Activated naive CD8-positive, alpha-beta T cell treated with anti-CD3 and anti-CD28 coated beads for 36 hours (primary cell): ENCODE results near the gene ZNF423. TPM values are rescaled to one million over a fixed set of nuclear protein-coding genes. Genes with fewer than 3 reads are reported as not detected.

Experiments used
- DNase-seq: peaks from one replicate; pipeline ENCODE4 v3.0.0; 2021
- H3K27ac Mint-ChIP-seq: one replicate; pipeline ENCODE4 v1.8.0; 2022; ENCODE audit warnings: mild to moderate bottlenecking, moderate library complexity, mixed read lengths
- H3K27me3 Mint-ChIP-seq: one replicate; pipeline ENCODE4 v1.8.0; 2022; ENCODE audit warnings: mild to moderate bottlenecking, mixed read lengths
- H3K36me3 Mint-ChIP-seq: one replicate; pipeline ENCODE4 v1.8.0; 2021; ENCODE audit warnings: mild to moderate bottlenecking, mixed read lengths
- H3K4me1 Mint-ChIP-seq: one replicate; pipeline ENCODE4 v1.8.0; 2021; ENCODE audit warnings: mixed read lengths
- H3K4me3 Mint-ChIP-seq: one replicate; pipeline ENCODE4 v1.8.0; 2022; ENCODE audit warnings: mild to moderate bottlenecking, moderate library complexity, mixed read lengths
- H3K9me3 Mint-ChIP-seq: one replicate; pipeline ENCODE4 v1.8.0; 2022; ENCODE audit warnings: mixed read lengths
- total RNA-seq, 2 experiments: library from RNA; stranded (reverse); gene quantifications; one replicate each; pipeline ENCODE4 v1.2.3, GENCODE V29; 2021

The ZNF423 gene
- total RNA-seq, 2 experiments from 2014 or later: not detected

- Mint-ChIP-seq H3K4me1 (peaks cover 7% of the 10 kb centered on the region), H3K9me3 (no peaks in the 10 kb centered on the region), H3K36me3 (no peaks in the 10 kb centered on the region), H3K27me3 (peaks cover 60% of the 10 kb centered on the region), H3K4me3 (peak overlapping the region; percentile 76), H3K27ac (no peak overlapping the region)
- DNase-seq: peak; percentile 58
These were observed 1.7 kb upstream of the ZNF423 start for GRCh38 chr16:49857423-49858181.

- peak overlapping the region; percentile 57 for H3K4me3 Mint-ChIP-seq
- peaks cover 62% of the 10 kb centered on the region for H3K27me3 Mint-ChIP-seq
- H3K27ac Mint-ChIP-seq: no peak overlapping the region
- H3K9me3 Mint-ChIP-seq: no peaks in the 10 kb centered on the region
- no peak for DNase-seq
- peaks cover 7% of the 10 kb centered on the region for H3K4me1 Mint-ChIP-seq
- no peaks in the 10 kb centered on the region for H3K36me3 Mint-ChIP-seq
These were observed 889 bp upstream of the ZNF423 start for GRCh38 chr16:49856672-49857330.

GRCh38 chr16:49855280-49855821, 561 bp downstream of the ZNF423 start:
- Mint-ChIP-seq H3K9me3 (no peaks in the 10 kb centered on the region), H3K27ac (no peak overlapping the region), H3K4me1 (peaks cover 7% of the 10 kb centered on the region), H3K27me3 (peaks cover 53% of the 10 kb centered on the region), H3K4me3 (no peak overlapping the region), H3K36me3 (no peaks in the 10 kb centered on the region)
- peak; percentile 27 for DNase-seq

GRCh38 chr16:49854796-49855203, 1.1 kb downstream of the ZNF423 start:
- peaks cover 53% of the 10 kb centered on the region for H3K27me3 Mint-ChIP-seq
- DNase-seq: no peak
- H3K4me1 Mint-ChIP-seq: peaks cover 7% of the 10 kb centered on the region
- no peak overlapping the region for H3K4me3 Mint-ChIP-seq
- no peaks in the 10 kb centered on the region for H3K36me3 Mint-ChIP-seq
- H3K27ac Mint-ChIP-seq: no peak overlapping the region
- H3K9me3 Mint-ChIP-seq: no peaks in the 10 kb centered on the region

DNA sequence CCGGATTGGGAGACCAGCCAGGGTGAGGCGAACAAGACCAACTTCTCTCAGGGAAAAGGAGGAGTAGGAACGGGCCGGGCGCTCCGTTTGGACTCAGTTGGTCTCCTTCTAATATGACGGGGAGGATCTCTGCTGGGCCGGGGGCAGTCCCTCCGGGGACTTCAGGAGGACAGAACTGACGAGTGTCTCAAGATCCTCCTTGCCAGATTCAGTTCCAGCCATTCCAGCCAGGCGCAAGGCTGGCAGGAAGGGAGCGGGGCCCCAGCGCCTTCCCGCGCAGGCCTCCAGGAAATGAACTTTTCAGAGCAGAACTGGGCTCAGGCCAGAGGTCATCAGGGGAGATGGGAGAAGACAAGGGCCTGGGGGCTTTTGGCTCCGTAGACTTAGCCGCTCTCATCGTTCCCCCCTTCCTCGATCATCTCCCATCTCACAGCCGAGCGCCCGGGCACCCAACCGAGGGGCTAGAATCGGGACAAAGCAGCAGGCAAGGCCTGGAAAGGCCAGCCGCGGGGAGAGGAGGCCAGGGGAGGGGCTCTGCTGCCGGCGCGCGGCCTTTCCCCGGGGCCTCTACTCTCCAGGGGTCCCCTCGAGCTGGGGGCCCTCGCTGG, 1.6 kb downstream of the ZNF423 start:
- DNase-seq: no peak
- Mint-ChIP-seq H3K4me1 (peaks cover 5% of the 10 kb centered on the region), H3K4me3 (peak overlapping the region; percentile 40), H3K9me3 (no peaks in the 10 kb centered on the region), H3K36me3 (no peaks in the 10 kb centered on the region), H3K27me3 (peaks cover 51% of the 10 kb centered on the region), H3K27ac (no peak overlapping the region)

- no peak overlapping the region for H3K27ac Mint-ChIP-seq
- H3K4me3 Mint-ChIP-seq: no peak overlapping the region
- no peaks in the 10 kb centered on the region for H3K36me3 Mint-ChIP-seq
- no peak for DNase-seq
- no peaks in the 10 kb centered on the region for H3K9me3 Mint-ChIP-seq
- peaks cover 2% of the 10 kb centered on the region for H3K4me1 Mint-ChIP-seq
- peaks cover 54% of the 10 kb centered on the region for H3K27me3 Mint-ChIP-seq
These were observed 3.6 kb downstream of the ZNF423 start for GRCh38 chr16:49852279-49852678.

DNA sequence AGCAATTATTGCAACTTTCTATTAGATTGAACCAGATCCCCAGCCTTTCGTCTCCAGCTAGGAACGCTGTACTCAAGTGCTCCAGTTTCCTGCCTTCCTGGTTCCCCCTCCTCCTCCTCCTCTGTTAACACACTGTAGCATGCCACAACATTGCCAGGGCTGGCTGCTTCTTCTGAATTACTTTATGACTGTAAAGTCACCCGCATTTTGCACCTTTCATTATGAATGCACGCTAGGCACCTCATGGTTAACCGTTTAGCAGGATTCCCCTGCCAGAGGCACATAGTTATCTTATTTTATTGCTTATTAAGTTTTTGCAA, 4.5 kb downstream of the ZNF423 start:
- no peak overlapping the region for H3K4me3 Mint-ChIP-seq
- no peak for DNase-seq
- H3K36me3 Mint-ChIP-seq: no peaks in the 10 kb centered on the region
- H3K9me3 Mint-ChIP-seq: no peaks in the 10 kb centered on the region
- peaks cover 53% of the 10 kb centered on the region for H3K27me3 Mint-ChIP-seq
- no peaks in the 10 kb centered on the region for H3K4me1 Mint-ChIP-seq
- no peak overlapping the region for H3K27ac Mint-ChIP-seq

GRCh38 chr16:49850558-49851467, 5.1 kb downstream of the ZNF423 start:
- H3K36me3 Mint-ChIP-seq: no peaks in the 10 kb centered on the region

DNA sequence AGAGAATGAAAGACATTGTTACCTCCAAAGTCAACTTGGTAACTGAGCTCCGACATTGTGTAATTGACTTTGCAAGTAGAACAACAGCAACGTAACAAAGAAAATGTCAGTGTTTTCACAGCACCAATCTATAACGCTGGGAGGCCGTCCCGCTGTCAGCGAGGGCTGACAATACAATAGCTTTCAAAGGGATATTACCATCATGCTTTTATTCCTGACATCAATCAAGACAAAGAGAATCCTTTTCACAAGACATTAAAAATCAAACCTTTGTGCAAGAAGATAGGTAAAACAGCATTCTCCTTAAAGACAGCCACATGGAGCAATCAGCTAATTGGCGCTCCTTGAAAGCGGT, 6.2 kb downstream of the ZNF423 start:
- no peak overlapping the region for H3K27ac Mint-ChIP-seq
- H3K36me3 Mint-ChIP-seq: no peaks in the 10 kb centered on the region
- no peaks in the 10 kb centered on the region for H3K9me3 Mint-ChIP-seq
- no peak for DNase-seq
- H3K4me1 Mint-ChIP-seq: no peaks in the 10 kb centered on the region
- H3K27me3 Mint-ChIP-seq: peaks cover 48% of the 10 kb centered on the region
- no peak overlapping the region for H3K4me3 Mint-ChIP-seq

More at GRCh38 chr16:49850558-49851467, 5.1 kb downstream of the ZNF423 start:
- H3K27me3 Mint-ChIP-seq: peaks cover 48% of the 10 kb centered on the region
- no peak overlapping the region for H3K4me3 Mint-ChIP-seq
- H3K4me1 Mint-ChIP-seq: no peaks in the 10 kb centered on the region
- H3K27ac Mint-ChIP-seq: no peak overlapping the region
- H3K9me3 Mint-ChIP-seq: no peaks in the 10 kb centered on the region
- no peak for DNase-seq

GRCh38 chr16:49849037-49849753, 6.7 kb downstream of the ZNF423 start:
- Mint-ChIP-seq H3K36me3 (no peaks in the 10 kb centered on the region), H3K4me1 (no peaks in the 10 kb centered on the region), H3K27ac (no peak overlapping the region), H3K4me3 (no peak overlapping the region), H3K27me3 (peaks cover 44% of the 10 kb centered on the region), H3K9me3 (no peaks in the 10 kb centered on the region)
- DNase-seq: no peak

GRCh38 chr16:49848530-49848929, 7.4 kb downstream of the ZNF423 start:
- Mint-ChIP-seq H3K27me3 (peaks cover 37% of the 10 kb centered on the region), H3K27ac (no peak overlapping the region), H3K36me3 (no peaks in the 10 kb centered on the region), H3K9me3 (no peaks in the 10 kb centered on the region), H3K4me1 (no peaks in the 10 kb centered on the region), H3K4me3 (no peak overlapping the region)
- DNase-seq: no peak

GRCh38 chr16:49846800-49847199, 9.1 kb downstream of the ZNF423 start:
- no peaks in the 10 kb centered on the region for H3K36me3 Mint-ChIP-seq
- DNase-seq: no peak
- H3K4me1 Mint-ChIP-seq: no peaks in the 10 kb centered on the region
- H3K4me3 Mint-ChIP-seq: no peak overlapping the region
- H3K27ac Mint-ChIP-seq: no peak overlapping the region
- H3K27me3 Mint-ChIP-seq: peaks cover 30% of the 10 kb centered on the region
- H3K9me3 Mint-ChIP-seq: no peaks in the 10 kb centered on the region

- Mint-ChIP-seq H3K36me3 (no peaks in the 10 kb centered on the region), H3K27me3 (peaks cover 29% of the 10 kb centered on the region), H3K4me1 (no peaks in the 10 kb centered on the region), H3K9me3 (no peaks in the 10 kb centered on the region), H3K27ac (no peak overlapping the region), H3K4me3 (no peak overlapping the region)
- no peak for DNase-seq
These were observed 11.6 kb downstream of the ZNF423 start for GRCh38 chr16:49844359-49844758.

DNA sequence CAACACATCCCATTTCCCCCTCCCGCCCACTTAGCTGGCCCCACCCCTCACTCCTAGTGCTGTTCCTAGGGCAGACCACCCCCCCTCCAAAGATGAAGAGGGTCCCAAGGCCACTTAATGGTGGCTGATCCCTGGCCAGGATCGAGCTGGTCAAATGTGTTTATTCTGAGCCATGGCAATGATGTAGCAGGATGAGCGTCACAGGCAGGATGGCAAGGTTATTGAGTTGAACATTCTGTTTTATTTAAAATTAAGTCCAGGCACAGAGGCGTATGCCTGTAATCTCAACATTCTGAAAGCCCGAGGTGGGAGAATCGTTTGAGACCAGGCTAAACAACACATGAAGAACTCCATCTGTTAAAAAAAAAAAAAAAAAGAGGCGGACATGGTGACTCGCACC, 12.2 kb downstream of the ZNF423 start:
- Mint-ChIP-seq H3K27me3 (peaks cover 23% of the 10 kb centered on the region), H3K4me3 (no peak overlapping the region), H3K27ac (no peak overlapping the region), H3K9me3 (no peaks in the 10 kb centered on the region), H3K4me1 (no peaks in the 10 kb centered on the region), H3K36me3 (no peaks in the 10 kb centered on the region)
- no peak for DNase-seq
